NB4 (cell line): Measurements from ENCODE around the gene NTRK3.

Experiments used
- CTCF ChIP-seq: IDR thresholded peaks from one replicate; pipeline ENCODE4 v1.5.1; 2012; ENCODE audit warnings: low read depth, low read length
- POLR2A ChIP-seq: IDR thresholded peaks from 2 replicates; pipeline ENCODE4 v1.6.1; 2011; ENCODE audit warnings: mild to moderate bottlenecking; ENCODE audit not compliant: insufficient read length; ENCODE audit errors: extremely low read depth

- TF ChIP-seq CTCF (no peak), POLR2A (no peak)
These were observed 315.8 kb downstream of the NTRK3 start for GRCh38 chr15:87940768-87941167.
